ENCODE results near the gene ZNG1B. TPM values are rescaled to one million over a fixed set of nuclear protein-coding genes. Genes with fewer than 3 reads are reported as not detected.

ZNG1B gene
- total and polyA plus RNA-seq, 2 experiments from 2014 or later = 47.1 to 123 TPM

- Histone ChIP-seq H2AFZ (peak overlapping the region; percentile 47; the same call in 1 of the 2 replicates), H3K9me2 (ENCODE audit: insufficient read depth) (no peaks in the 10 kb centered on the region; the same call in 1 of the 2 replicates), H3K4me3 (no peak overlapping the region), H3F3A (replicated peaks; ENCODE audit: low read depth) (no peaks in the 10 kb centered on the region), H3K36me3 (ENCODE audit: insufficient read depth) (no peaks in the 10 kb centered on the region), H3K4me1 (ENCODE audit: insufficient read depth) (peaks cover 15% of the 10 kb centered on the region), H4K20me1 (replicated peaks; ENCODE audit: insufficient read depth) (no peaks in the 10 kb centered on the region), H3K27ac (ENCODE audit: low read depth) (no peak overlapping the region), H3K79me2 (replicated peaks; ENCODE audit: insufficient read depth) (no peaks in the 10 kb centered on the region), H3K4me2 (peak overlapping the region; percentile 29), H3K27me3 (ENCODE audit: insufficient read depth) (no peaks in the 10 kb centered on the region)
- TF ChIP-seq EZH2 (IDR thresholded peaks at IDR 0.05; ENCODE audit: low read depth, unreplicated experiment) (no peak), ZNF114 (CRISPR knock-in tag; IDR thresholded peaks at IDR 0.05) (no peak), NANOG (IDR thresholded peaks at IDR 0.05; ENCODE audit: borderline replicate concordance) (no peak), CREB1 (CRISPR knock-in tag; IDR thresholded peaks at IDR 0.05; ENCODE audit: low read depth) (no peak), ZNF331 (CRISPR knock-in tag; IDR thresholded peaks at IDR 0.05; ENCODE audit: low read depth) (no peak), EZH2phosphoT487 (IDR thresholded peaks at IDR 0.05; ENCODE audit: unreplicated experiment) (no peak), CTCF (conservative IDR thresholded peaks at IDR 0.05; ENCODE audit: low read depth in 2 of 2) (no peak), POLR2AphosphoS5 (IDR thresholded peaks at IDR 0.05; ENCODE audit: low read depth) (no peak), JUNB (IDR thresholded peaks at IDR 0.05; ENCODE audit: unreplicated experiment) (no peak), STAT1 (IDR thresholded peaks at IDR 0.05; ENCODE audit: unreplicated experiment) (no peak), ETS1 (IDR thresholded peaks at IDR 0.05) (no peak)
- TF ChIP-seq, protein P1, sequence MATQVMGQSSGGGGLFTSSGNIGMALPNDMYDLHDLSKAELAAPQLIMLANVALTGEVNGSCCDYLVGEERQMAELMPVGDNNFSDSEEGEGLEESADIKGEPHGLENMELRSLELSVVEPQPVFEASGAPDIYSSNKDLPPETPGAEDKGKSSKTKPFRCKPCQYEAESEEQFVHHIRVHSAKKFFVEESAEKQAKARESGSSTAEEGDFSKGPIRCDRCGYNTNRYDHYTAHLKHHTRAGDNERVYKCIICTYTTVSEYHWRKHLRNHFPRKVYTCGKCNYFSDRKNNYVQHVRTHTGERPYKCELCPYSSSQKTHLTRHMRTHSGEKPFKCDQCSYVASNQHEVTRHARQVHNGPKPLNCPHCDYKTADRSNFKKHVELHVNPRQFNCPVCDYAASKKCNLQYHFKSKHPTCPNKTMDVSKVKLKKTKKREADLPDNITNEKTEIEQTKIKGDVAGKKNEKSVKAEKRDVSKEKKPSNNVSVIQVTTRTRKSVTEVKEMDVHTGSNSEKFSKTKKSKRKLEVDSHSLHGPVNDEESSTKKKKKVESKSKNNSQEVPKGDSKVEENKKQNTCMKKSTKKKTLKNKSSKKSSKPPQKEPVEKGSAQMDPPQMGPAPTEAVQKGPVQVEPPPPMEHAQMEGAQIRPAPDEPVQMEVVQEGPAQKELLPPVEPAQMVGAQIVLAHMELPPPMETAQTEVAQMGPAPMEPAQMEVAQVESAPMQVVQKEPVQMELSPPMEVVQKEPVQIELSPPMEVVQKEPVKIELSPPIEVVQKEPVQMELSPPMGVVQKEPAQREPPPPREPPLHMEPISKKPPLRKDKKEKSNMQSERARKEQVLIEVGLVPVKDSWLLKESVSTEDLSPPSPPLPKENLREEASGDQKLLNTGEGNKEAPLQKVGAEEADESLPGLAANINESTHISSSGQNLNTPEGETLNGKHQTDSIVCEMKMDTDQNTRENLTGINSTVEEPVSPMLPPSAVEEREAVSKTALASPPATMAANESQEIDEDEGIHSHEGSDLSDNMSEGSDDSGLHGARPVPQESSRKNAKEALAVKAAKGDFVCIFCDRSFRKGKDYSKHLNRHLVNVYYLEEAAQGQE (IDR thresholded peaks at IDR 0.05; ENCODE audit: unreplicated experiment) = no peak
- TF ChIP-seq, protein P2, sequence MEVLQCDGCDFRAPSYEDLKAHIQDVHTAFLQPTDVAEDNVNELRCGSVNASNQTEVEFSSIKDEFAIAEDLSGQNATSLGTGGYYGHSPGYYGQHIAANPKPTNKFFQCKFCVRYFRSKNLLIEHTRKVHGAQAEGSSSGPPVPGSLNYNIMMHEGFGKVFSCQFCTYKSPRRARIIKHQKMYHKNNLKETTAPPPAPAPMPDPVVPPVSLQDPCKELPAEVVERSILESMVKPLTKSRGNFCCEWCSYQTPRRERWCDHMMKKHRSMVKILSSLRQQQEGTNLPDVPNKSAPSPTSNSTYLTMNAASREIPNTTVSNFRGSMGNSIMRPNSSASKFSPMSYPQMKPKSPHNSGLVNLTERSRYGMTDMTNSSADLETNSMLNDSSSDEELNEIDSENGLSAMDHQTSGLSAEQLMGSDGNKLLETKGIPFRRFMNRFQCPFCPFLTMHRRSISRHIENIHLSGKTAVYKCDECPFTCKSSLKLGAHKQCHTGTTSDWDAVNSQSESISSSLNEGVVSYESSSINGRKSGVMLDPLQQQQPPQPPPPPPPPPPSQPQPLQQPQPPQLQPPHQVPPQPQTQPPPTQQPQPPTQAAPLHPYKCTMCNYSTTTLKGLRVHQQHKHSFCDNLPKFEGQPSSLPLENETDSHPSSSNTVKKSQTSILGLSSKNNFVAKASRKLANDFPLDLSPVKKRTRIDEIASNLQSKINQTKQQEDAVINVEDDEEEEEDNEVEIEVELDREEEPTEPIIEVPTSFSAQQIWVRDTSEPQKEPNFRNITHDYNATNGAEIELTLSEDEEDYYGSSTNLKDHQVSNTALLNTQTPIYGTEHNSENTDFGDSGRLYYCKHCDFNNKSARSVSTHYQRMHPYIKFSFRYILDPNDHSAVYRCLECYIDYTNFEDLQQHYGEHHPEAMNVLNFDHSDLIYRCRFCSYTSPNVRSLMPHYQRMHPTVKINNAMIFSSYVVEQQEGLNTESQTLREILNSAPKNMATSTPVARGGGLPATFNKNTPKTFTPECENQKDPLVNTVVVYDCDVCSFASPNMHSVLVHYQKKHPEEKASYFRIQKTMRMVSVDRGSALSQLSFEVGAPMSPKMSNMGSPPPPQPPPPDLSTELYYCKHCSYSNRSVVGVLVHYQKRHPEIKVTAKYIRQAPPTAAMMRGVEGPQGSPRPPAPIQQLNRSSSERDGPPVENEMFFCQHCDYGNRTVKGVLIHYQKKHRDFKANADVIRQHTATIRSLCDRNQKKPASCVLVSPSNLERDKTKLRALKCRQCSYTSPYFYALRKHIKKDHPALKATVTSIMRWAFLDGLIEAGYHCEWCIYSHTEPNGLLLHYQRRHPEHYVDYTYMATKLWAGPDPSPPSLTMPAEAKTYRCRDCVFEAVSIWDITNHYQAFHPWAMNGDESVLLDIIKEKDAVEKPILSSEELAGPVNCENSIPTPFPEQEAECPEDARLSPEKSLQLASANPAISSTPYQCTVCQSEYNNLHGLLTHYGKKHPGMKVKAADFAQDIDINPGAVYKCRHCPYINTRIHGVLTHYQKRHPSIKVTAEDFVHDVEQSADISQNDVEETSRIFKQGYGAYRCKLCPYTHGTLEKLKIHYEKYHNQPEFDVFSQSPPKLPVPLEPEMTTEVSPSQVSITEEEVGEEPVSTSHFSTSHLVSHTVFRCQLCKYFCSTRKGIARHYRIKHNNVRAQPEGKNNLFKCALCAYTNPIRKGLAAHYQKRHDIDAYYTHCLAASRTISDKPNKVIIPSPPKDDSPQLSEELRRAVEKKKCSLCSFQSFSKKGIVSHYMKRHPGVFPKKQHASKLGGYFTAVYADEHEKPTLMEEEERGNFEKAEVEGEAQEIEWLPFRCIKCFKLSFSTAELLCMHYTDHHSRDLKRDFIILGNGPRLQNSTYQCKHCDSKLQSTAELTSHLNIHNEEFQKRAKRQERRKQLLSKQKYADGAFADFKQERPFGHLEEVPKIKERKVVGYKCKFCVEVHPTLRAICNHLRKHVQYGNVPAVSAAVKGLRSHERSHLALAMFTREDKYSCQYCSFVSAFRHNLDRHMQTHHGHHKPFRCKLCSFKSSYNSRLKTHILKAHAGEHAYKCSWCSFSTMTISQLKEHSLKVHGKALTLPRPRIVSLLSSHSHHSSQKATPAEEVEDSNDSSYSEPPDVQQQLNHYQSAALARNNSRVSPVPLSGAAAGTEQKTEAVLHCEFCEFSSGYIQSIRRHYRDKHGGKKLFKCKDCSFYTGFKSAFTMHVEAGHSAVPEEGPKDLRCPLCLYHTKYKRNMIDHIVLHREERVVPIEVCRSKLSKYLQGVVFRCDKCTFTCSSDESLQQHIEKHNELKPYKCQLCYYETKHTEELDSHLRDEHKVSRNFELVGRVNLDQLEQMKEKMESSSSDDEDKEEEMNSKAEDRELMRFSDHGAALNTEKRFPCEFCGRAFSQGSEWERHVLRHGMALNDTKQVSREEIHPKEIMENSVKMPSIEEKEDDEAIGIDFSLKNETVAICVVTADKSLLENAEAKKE (CRISPR knock-in tag; IDR thresholded peaks at IDR 0.05) = no peak
- H3K4me3 Mint-ChIP-seq = peak overlapping the region; percentile 17; the same call in 1 of the 3 replicates
- H3K4me1 Mint-ChIP-seq = peaks cover 18% of the 10 kb centered on the region
- H3K27me3 Mint-ChIP-seq (ENCODE audit: insufficient read depth, low read depth, poor library complexity) = no peaks in the 10 kb centered on the region
- H3K27ac Mint-ChIP-seq = peak overlapping the region; percentile 33; the same call in 1 of the 2 replicates
- no peaks in the 10 kb centered on the region for H3K36me3 Mint-ChIP-seq (ENCODE audit: low read depth)
- DNase-seq (ENCODE audit: low spot score) (peak; percentile 48), ATAC-seq (peak; percentile 90)
- H3K9me3 Mint-ChIP-seq = no peaks in the 10 kb centered on the region; the same call in 2 of the 3 replicates
Measured at GRCh38 chr2:113406114-113406513, 31.4 kb upstream of the ZNG1B start.
